ENCODE results near the gene DST.

Gene DST

GRCh38 chr6:56656466-56656865 is 13.8 kb upstream of the DST start:
- DNase-seq = no peak
- POLR2A ChIA-PET = no interaction called here
- Histone ChIP-seq H3K27me3 (replicated peaks in 2 of 5; ENCODE audit: control insufficient read depth in 4 of 5, insufficient read depth in 5 of 5, low read length in 4 of 5) (no peaks in the 10 kb centered on the region), H3K4me1 (ENCODE audit: control extremely low read depth in 1 of 4, control insufficient read depth in 4 of 4, insufficient read depth in 4 of 4, low read length in 3 of 4) (peaks cover 16 to 64% (median 39%) of the 10 kb centered on the region in 4 experiments), H3K36me3 (ENCODE audit: control insufficient read depth in 4 of 4, insufficient read depth in 4 of 4, low read length in 3 of 4) (no peaks in the 10 kb centered on the region), H3K4me3 (ENCODE audit: control insufficient read depth in 1 of 7, extremely low read depth in 1 of 7, insufficient read depth in 4 of 7, low read depth in 2 of 7, low read length in 6 of 7) (no peak overlapping the region), H3K27ac (ENCODE audit: insufficient read depth in 1 of 2, low read depth in 1 of 2, low read length in 2 of 2, poor library complexity in 1 of 2, severe bottlenecking in 2 of 2) (no peak overlapping the region), H3K9me3 (ENCODE audit: control extremely low read depth in 1 of 5, control insufficient read depth in 4 of 5, insufficient read depth in 2 of 5, low read depth in 1 of 5, low read length in 4 of 5) (no peaks in the 10 kb centered on the region)
- CTCF ChIA-PET = interaction anchor here (0.6 to 1.3 kb wide), 4 partner anchors 12 to 43 kb away, joined by 3 to 4 read pairs (median 3); no protein-coding TSS in a partner anchor

GRCh38 chr6:56655996-56656395 is 13.3 kb upstream of the DST start:
- Histone ChIP-seq H3K4me1 (ENCODE audit: control extremely low read depth in 1 of 4, control insufficient read depth in 4 of 4, insufficient read depth in 4 of 4, low read length in 3 of 4) (peaks cover 16 to 60% (median 37%) of the 10 kb centered on the region in 4 experiments), H3K27ac (ENCODE audit: insufficient read depth in 1 of 2, low read depth in 1 of 2, low read length in 2 of 2, poor library complexity in 1 of 2, severe bottlenecking in 2 of 2) (no peak overlapping the region), H3K4me3 (ENCODE audit: control insufficient read depth in 1 of 7, extremely low read depth in 1 of 7, insufficient read depth in 4 of 7, low read depth in 2 of 7, low read length in 6 of 7) (no peak overlapping the region), H3K27me3 (replicated peaks in 2 of 5; ENCODE audit: control insufficient read depth in 4 of 5, insufficient read depth in 5 of 5, low read length in 4 of 5) (no peaks in the 10 kb centered on the region), H3K36me3 (ENCODE audit: control insufficient read depth in 4 of 4, insufficient read depth in 4 of 4, low read length in 3 of 4) (no peaks in the 10 kb centered on the region), H3K9me3 (ENCODE audit: control extremely low read depth in 1 of 5, control insufficient read depth in 4 of 5, insufficient read depth in 2 of 5, low read depth in 1 of 5, low read length in 4 of 5) (no peaks in the 10 kb centered on the region)
- ChIA-PET CTCF (interaction anchor here (1.0 to 1.3 kb wide), 2 partner anchors 14 to 44 kb away, joined by 3 read pairs; no protein-coding TSS in a partner anchor), POLR2A (no interaction called here)
- no peak for DNase-seq
- WGBS (ENCODE audit: insufficient coverage) = 37% methylated on average over 2 of the region's 4 CpGs

GRCh38 chr6:56655249-56655648 is 12.6 kb upstream of the DST start:
- DNase-seq = no peak
- WGBS (ENCODE audit: insufficient coverage) = 100% methylated on average over 1 of the region's 1 CpG
- Histone ChIP-seq H3K27ac (ENCODE audit: insufficient read depth in 1 of 2, low read depth in 1 of 2, low read length in 2 of 2, poor library complexity in 1 of 2, severe bottlenecking in 2 of 2) (peak overlapping the region in 1 of 2 experiments; percentile 6), H3K9me3 (ENCODE audit: control extremely low read depth in 1 of 5, control insufficient read depth in 4 of 5, insufficient read depth in 2 of 5, low read depth in 1 of 5, low read length in 4 of 5) (no peaks in the 10 kb centered on the region), H3K27me3 (replicated peaks in 2 of 5; ENCODE audit: control insufficient read depth in 4 of 5, insufficient read depth in 5 of 5, low read length in 4 of 5) (no peaks in the 10 kb centered on the region), H3K4me3 (ENCODE audit: control insufficient read depth in 1 of 7, extremely low read depth in 1 of 7, insufficient read depth in 4 of 7, low read depth in 2 of 7, low read length in 6 of 7) (no peak overlapping the region), H3K36me3 (ENCODE audit: control insufficient read depth in 4 of 4, insufficient read depth in 4 of 4, low read length in 3 of 4) (no peaks in the 10 kb centered on the region), H3K4me1 (ENCODE audit: control extremely low read depth in 1 of 4, control insufficient read depth in 4 of 4, insufficient read depth in 4 of 4, low read length in 3 of 4) (peaks cover 13 to 54% (median 34%) of the 10 kb centered on the region in 4 experiments)
- POLR2A ChIA-PET = no interaction called here
- CTCF ChIA-PET = interaction anchor here (1.3 to 1.4 kb wide), 2 partner anchors 15 to 34 kb away, joined by 3 read pairs; no protein-coding TSS in a partner anchor

DNA sequence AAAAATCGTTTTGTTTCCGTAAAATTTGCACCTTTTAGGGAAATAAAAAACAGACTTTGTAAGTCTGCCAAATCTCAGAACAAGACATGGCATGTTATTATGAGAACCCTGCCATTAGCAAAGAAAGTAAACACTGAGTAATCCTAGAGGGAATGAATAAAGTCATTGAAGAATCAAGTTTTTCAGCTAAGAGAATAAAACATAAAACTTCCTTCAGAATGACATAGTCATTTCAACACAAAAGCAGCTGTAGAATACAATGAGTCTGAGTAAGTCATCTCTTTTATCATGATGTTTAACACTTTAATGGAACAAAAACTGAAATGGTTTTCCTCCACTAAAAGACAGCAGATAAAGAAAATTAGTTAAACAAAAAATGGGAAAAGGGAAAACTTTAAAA is 10.3 kb upstream of the DST start:
- CTCF ChIA-PET = interaction anchor here (0.8 to 2.3 kb wide), 2 partner anchors 14 kb away, joined by 3 to 8 read pairs; no protein-coding TSS in a partner anchor

GRCh38 chr6:56652231-56652630 is 9.5 kb upstream of the DST start:
- Histone ChIP-seq H3K36me3 (ENCODE audit: control insufficient read depth in 4 of 4, insufficient read depth in 4 of 4, low read length in 3 of 4) (no peaks in the 10 kb centered on the region), H3K4me1 (ENCODE audit: control extremely low read depth in 1 of 4, control insufficient read depth in 4 of 4, insufficient read depth in 4 of 4, low read length in 3 of 4) (peaks cover 9 to 45% (median 30%) of the 10 kb centered on the region in 4 experiments), H3K27me3 (replicated peaks in 2 of 5; ENCODE audit: control insufficient read depth in 4 of 5, insufficient read depth in 5 of 5, low read length in 4 of 5) (no peaks in the 10 kb centered on the region), H3K9me3 (ENCODE audit: control extremely low read depth in 1 of 5, control insufficient read depth in 4 of 5, insufficient read depth in 2 of 5, low read depth in 1 of 5, low read length in 4 of 5) (no peaks in the 10 kb centered on the region), H3K27ac (ENCODE audit: insufficient read depth in 1 of 2, low read depth in 1 of 2, low read length in 2 of 2, poor library complexity in 1 of 2, severe bottlenecking in 2 of 2) (no peak overlapping the region), H3K4me3 (ENCODE audit: control insufficient read depth in 1 of 7, extremely low read depth in 1 of 7, insufficient read depth in 4 of 7, low read depth in 2 of 7, low read length in 6 of 7) (no peak overlapping the region)
- POLR2A ChIA-PET = no interaction called here
- CTCF ChIA-PET = interaction anchor here (0.8 to 2.3 kb wide), 2 partner anchors 13 to 15 kb away, joined by 3 to 8 read pairs; no protein-coding TSS in a partner anchor
- DNase-seq = no peak
- 63% methylated on average over 1 of the region's 1 CpG for whole genome bisulfite sequencing (ENCODE audit: insufficient coverage)

More for the DNA sequence above, 10.3 kb upstream of the DST start:
- Histone ChIP-seq H3K9me3 (ENCODE audit: control extremely low read depth in 1 of 5, control insufficient read depth in 4 of 5, insufficient read depth in 2 of 5, low read depth in 1 of 5, low read length in 4 of 5) (no peaks in the 10 kb centered on the region), H3K4me1 (ENCODE audit: control extremely low read depth in 1 of 4, control insufficient read depth in 4 of 4, insufficient read depth in 4 of 4, low read length in 3 of 4) (peaks cover 9 to 49% (median 34%) of the 10 kb centered on the region in 4 experiments), H3K27ac (ENCODE audit: insufficient read depth in 1 of 2, low read depth in 1 of 2, low read length in 2 of 2, poor library complexity in 1 of 2, severe bottlenecking in 2 of 2) (no peak overlapping the region), H3K36me3 (ENCODE audit: control insufficient read depth in 4 of 4, insufficient read depth in 4 of 4, low read length in 3 of 4) (no peaks in the 10 kb centered on the region), H3K27me3 (replicated peaks in 2 of 5; ENCODE audit: control insufficient read depth in 4 of 5, insufficient read depth in 5 of 5, low read length in 4 of 5) (no peaks in the 10 kb centered on the region), H3K4me3 (ENCODE audit: control insufficient read depth in 1 of 7, extremely low read depth in 1 of 7, insufficient read depth in 4 of 7, low read depth in 2 of 7, low read length in 6 of 7) (no peak overlapping the region)
- POLR2A ChIA-PET = no interaction called here
- 100% methylated on average over 2 of the region's 2 CpGs for WGBS (ENCODE audit: insufficient coverage)
- no peak for DNase-seq

DNA sequence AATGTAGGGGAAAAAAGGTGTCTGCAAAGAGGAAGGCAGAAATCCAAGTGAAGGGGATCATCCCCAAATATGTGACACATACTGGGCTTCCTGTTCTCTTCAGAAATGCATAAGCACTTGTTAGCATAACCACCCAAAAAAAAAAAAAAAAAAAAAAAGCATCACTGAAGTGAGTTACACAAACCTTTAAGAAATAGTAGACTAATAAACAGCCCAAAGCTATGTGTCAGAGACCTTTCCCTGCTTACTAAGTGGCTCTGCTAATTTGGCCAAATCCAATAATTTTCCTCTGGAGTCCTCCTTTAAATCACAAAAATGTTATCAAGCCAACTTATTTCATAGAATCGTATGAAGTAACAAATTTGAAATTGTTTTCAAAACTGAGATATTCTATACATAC is 7.5 kb upstream of the DST start:
- no peak for DNase-seq
- Histone ChIP-seq H3K36me3 (ENCODE audit: control insufficient read depth in 4 of 4, insufficient read depth in 4 of 4, low read length in 3 of 4) (peaks cover 0 to 2% (median 0%) of the 10 kb centered on the region in 4 experiments), H3K27me3 (replicated peaks in 2 of 5; ENCODE audit: control insufficient read depth in 4 of 5, insufficient read depth in 5 of 5, low read length in 4 of 5) (no peaks in the 10 kb centered on the region), H3K9me3 (ENCODE audit: control extremely low read depth in 1 of 5, control insufficient read depth in 4 of 5, insufficient read depth in 2 of 5, low read depth in 1 of 5, low read length in 4 of 5) (no peaks in the 10 kb centered on the region), H3K4me1 (ENCODE audit: control extremely low read depth in 1 of 4, control insufficient read depth in 4 of 4, insufficient read depth in 4 of 4, low read length in 3 of 4) (peaks cover 0 to 25% (median 15%) of the 10 kb centered on the region in 4 experiments), H3K4me3 (ENCODE audit: control insufficient read depth in 1 of 7, extremely low read depth in 1 of 7, insufficient read depth in 4 of 7, low read depth in 2 of 7, low read length in 6 of 7) (no peak overlapping the region), H3K27ac (ENCODE audit: insufficient read depth in 1 of 2, low read depth in 1 of 2, low read length in 2 of 2, poor library complexity in 1 of 2, severe bottlenecking in 2 of 2) (no peak overlapping the region)
- ChIA-PET POLR2A (no interaction called here), CTCF (interaction anchor here (0.6 to 1.5 kb wide), 5 partner anchors 9 to 59 kb away, joined by 3 to 10 read pairs (median 3); no protein-coding TSS in a partner anchor)
- WGBS (ENCODE audit: insufficient coverage) = no CpG with 5 or more reads among the region's 1 CpG

- ChIA-PET POLR2A (no interaction called here), CTCF (interaction anchor here (0.6 to 1.5 kb wide), 5 partner anchors 9 to 60 kb away, joined by 3 to 10 read pairs (median 3); no protein-coding TSS in a partner anchor)
- no peak overlapping the region for H3K4me3 ChIP-seq (ENCODE audit: control insufficient read depth in 1 of 7, extremely low read depth in 1 of 7, insufficient read depth in 4 of 7, low read depth in 2 of 7, low read length in 6 of 7)
- WGBS (ENCODE audit: insufficient coverage) = 100% methylated on average over 3 of the region's 3 CpGs
- peaks cover 0 to 5% (median 0%) of the 10 kb centered on the region in 4 experiments for H3K36me3 ChIP-seq (ENCODE audit: control insufficient read depth in 4 of 4, insufficient read depth in 4 of 4, low read length in 3 of 4)
- H3K9me3 ChIP-seq (ENCODE audit: control extremely low read depth in 1 of 5, control insufficient read depth in 4 of 5, insufficient read depth in 2 of 5, low read depth in 1 of 5, low read length in 4 of 5) = no peaks in the 10 kb centered on the region
- no peak for DNase-seq
- no peaks in the 10 kb centered on the region for H3K27me3 ChIP-seq (replicated peaks in 2 of 5; ENCODE audit: control insufficient read depth in 4 of 5, insufficient read depth in 5 of 5, low read length in 4 of 5)
- no peak overlapping the region for H3K27ac ChIP-seq (ENCODE audit: insufficient read depth in 1 of 2, low read depth in 1 of 2, low read length in 2 of 2, poor library complexity in 1 of 2, severe bottlenecking in 2 of 2)
- peaks cover 0 to 21% (median 13%) of the 10 kb centered on the region in 4 experiments for H3K4me1 ChIP-seq (ENCODE audit: control extremely low read depth in 1 of 4, control insufficient read depth in 4 of 4, insufficient read depth in 4 of 4, low read length in 3 of 4)
Observed at GRCh38 chr6:56649782-56650181, 7.1 kb upstream of the DST start.

Measured in common myeloid progenitor, CD34-positive (primary cell).